CD1c-positive myeloid dendritic cell (primary cell): Measurements from ENCODE around the gene MMP20.
A peak's percentile ranks its signal among the peaks of the same experiment; 100 is the strongest.

Source experiments
- DNase-seq: peaks from one replicate; pipeline ENCODE4 v3.0.0-alpha.2; 2016; ENCODE audit errors: extremely low spot score

MMP20 gene

GRCh38 chr11:102623128-102623527 is 2.0 kb downstream of the MMP20 start:
- DNase-seq: no peak

- DNase-seq: no peak
These were observed 2.9 kb downstream of the MMP20 start for GRCh38 chr11:102622258-102622657.

- no peak for DNase-seq
These were observed 4.1 kb downstream of the MMP20 start for GRCh38 chr11:102620818-102621561.

GRCh38 chr11:102620179-102620578 is 5.0 kb downstream of the MMP20 start:
- DNase-seq: no peak

- DNase-seq: no peak
These were observed 7.6 kb downstream of the MMP20 start for GRCh38 chr11:102617466-102618008.

GRCh38 chr11:102615894-102616432 is 9.2 kb downstream of the MMP20 start:
- DNase-seq: no peak

- no peak for DNase-seq
These were observed 9.8 kb downstream of the MMP20 start for GRCh38 chr11:102615077-102615893.

- no peak for DNase-seq
These were observed 10.6 kb downstream of the MMP20 start for GRCh38 chr11:102614485-102614884.

- DNase-seq: no peak
These were observed 11.1 kb downstream of the MMP20 start for GRCh38 chr11:102614031-102614430.

GRCh38 chr11:102613450-102613849 is 11.7 kb downstream of the MMP20 start:
- DNase-seq: no peak

GRCh38 chr11:102611291-102611690 is 13.8 kb downstream of the MMP20 start:
- DNase-seq: no peak

GRCh38 chr11:102610200-102610599 is 14.9 kb downstream of the MMP20 start:
- DNase-seq: no peak

GRCh38 chr11:102608699-102609098 is 16.4 kb downstream of the MMP20 start:
- DNase-seq: no peak

- DNase-seq: no peak
These were observed 20.3 kb downstream of the MMP20 start for GRCh38 chr11:102604875-102605274.

- DNase-seq: no peak
These were observed 21.1 kb downstream of the MMP20 start for GRCh38 chr11:102604011-102604410.

GRCh38 chr11:102603576-102603975 is 21.6 kb downstream of the MMP20 start:
- DNase-seq: no peak

- DNase-seq: no peak
These were observed 22.0 kb downstream of the MMP20 start for GRCh38 chr11:102603091-102603490.

- DNase-seq: no peak
These were observed 24.5 kb downstream of the MMP20 start for GRCh38 chr11:102600666-102601065.

GRCh38 chr11:102599642-102600261 is 25.4 kb downstream of the MMP20 start:
- peak; percentile 74 for DNase-seq

- DNase-seq: no peak
These were observed 26.9 kb downstream of the MMP20 start for GRCh38 chr11:102598272-102598671.

- no peak for DNase-seq
These were observed 28.6 kb downstream of the MMP20 start for GRCh38 chr11:102596578-102596977.
